Measurements from ENCODE around the gene KAT5.
"Not testable (repeated sequence)": the region's sequence is repeated elsewhere in the genome, so short reads cannot be mapped to it uniquely, and the experiment has no call there.

KAT5 gene

GRCh38 chr11:65744699-65745042 lies 32.6 kb downstream of the KAT5 start:
- DNase-seq (ENCODE audit: low read depth), result no peak

GRCh38 chr11:65745049-65745448 lies 33.0 kb downstream of the KAT5 start:
- DNase-seq (ENCODE audit: low read depth), result no peak

GRCh38 chr11:65762169-65762568 lies 50.1 kb downstream of the KAT5 start:
- not testable (repeated sequence) for DNase-seq (ENCODE audit: low read depth)

- not testable (repeated sequence) for DNase-seq (ENCODE audit: low read depth)
Observed at GRCh38 chr11:65762816-65763215, 50.8 kb downstream of the KAT5 start.

GRCh38 chr11:65764434-65764833 lies 52.4 kb downstream of the KAT5 start:
- no peak for DNase-seq (ENCODE audit: low read depth)

- DNase-seq (ENCODE audit: low read depth), result no peak
Observed at GRCh38 chr11:65766535-65766934, 54.5 kb downstream of the KAT5 start.

- DNase-seq (ENCODE audit: low read depth), result no peak
Observed at GRCh38 chr11:65767406-65767805, 55.4 kb downstream of the KAT5 start.

GRCh38 chr11:65767806-65768205 lies 55.8 kb downstream of the KAT5 start:
- not testable (repeated sequence) for DNase-seq (ENCODE audit: low read depth)
